Measurements from ENCODE around the gene CLIC6.

DNA sequence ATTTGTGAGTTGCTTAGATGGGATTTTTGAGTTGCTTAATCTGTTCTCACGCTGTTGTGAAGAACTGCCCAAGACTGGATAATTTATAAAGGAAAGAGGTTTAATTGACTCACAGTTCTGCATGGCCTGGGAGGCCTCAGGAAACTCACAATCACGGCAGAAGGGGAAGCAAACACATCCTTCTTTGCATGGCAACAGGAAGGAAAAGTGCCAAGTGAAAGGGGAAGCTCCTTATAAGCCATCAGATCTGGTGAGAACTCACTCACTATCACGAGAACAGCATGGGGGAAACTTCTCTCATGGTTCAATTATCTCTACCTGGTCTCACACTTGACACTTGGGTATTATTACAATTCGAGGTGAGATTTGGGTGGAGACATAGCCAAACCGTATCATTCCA lies 10.3 kb downstream of the CLIC6 start:
- TF ChIP-seq, protein P1, sequence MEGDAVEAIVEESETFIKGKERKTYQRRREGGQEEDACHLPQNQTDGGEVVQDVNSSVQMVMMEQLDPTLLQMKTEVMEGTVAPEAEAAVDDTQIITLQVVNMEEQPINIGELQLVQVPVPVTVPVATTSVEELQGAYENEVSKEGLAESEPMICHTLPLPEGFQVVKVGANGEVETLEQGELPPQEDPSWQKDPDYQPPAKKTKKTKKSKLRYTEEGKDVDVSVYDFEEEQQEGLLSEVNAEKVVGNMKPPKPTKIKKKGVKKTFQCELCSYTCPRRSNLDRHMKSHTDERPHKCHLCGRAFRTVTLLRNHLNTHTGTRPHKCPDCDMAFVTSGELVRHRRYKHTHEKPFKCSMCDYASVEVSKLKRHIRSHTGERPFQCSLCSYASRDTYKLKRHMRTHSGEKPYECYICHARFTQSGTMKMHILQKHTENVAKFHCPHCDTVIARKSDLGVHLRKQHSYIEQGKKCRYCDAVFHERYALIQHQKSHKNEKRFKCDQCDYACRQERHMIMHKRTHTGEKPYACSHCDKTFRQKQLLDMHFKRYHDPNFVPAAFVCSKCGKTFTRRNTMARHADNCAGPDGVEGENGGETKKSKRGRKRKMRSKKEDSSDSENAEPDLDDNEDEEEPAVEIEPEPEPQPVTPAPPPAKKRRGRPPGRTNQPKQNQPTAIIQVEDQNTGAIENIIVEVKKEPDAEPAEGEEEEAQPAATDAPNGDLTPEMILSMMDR (conservative IDR thresholded peaks at IDR 0.05 in 1 of 2, IDR thresholded peaks at IDR 0.05 in 1 of 2; ENCODE audit: extremely low read depth in 1 of 2, insufficient read depth in 1 of 2, low read depth in 1 of 2, low read length in 2 of 2), result no peak
- TF ChIP-seq EZH2 (IDR thresholded peaks at IDR 0.05; ENCODE audit: borderline replicate concordance, low read length), result no peak
